Uterus (tissue), 4 donors: ENCODE measurements around the gene SPAG4. TPM values are rescaled to one million over a fixed set of nuclear protein-coding genes. Genes with fewer than 3 reads are reported as not detected.

Experiments
- DNase-seq, 2 donors: peaks; one replicate each; pipeline ENCODE4 v3.0.0-alpha.2; 2019 to 2020
- H3K27ac ChIP-seq, 2 donors: fragments of 200-600 bp; sonication (generic); 1 replicate in 1 of 2; 2 replicates in 1 of 2; pipeline ENCODE4 v1.5.1; 2016 to 2018
- H3K27me3 ChIP-seq, 2 donors: fragments of 200-600 bp; sonication (generic); one replicate each; pipeline ENCODE4 v1.5.1; 2018 to 2019; ENCODE audit warnings: control low read depth in 1 of 2
- H3K36me3 ChIP-seq, 2 donors: fragments of 200-600 bp; sonication (generic); one replicate each; pipeline ENCODE4 v1.5.1; 2019; ENCODE audit warnings: control low read depth in 1 of 2
- H3K4me1 ChIP-seq, 2 donors: fragments of 200-600 bp; sonication (generic); one replicate each; pipeline ENCODE4 v1.5.1; 2018 to 2019; ENCODE audit warnings: control low read depth in 1 of 2
- H3K4me3 ChIP-seq, 2 donors: fragments of 200-600 bp; sonication (generic); 1 replicate in 1 of 2; 2 replicates in 1 of 2; pipeline ENCODE4 v1.5.1; 2018 to 2019; ENCODE audit warnings: mild to moderate bottlenecking in 1 of 2
- H3K9me3 ChIP-seq, 2 donors: fragments of 200-600 bp; sonication (generic); one replicate each; pipeline ENCODE4 v1.5.1; 2019; ENCODE audit warnings: control low read depth in 1 of 2
- POLR2A ChIP-seq, 2 donors: fragments of 450-650 bp; IDR thresholded peaks; one replicate each; pipeline ENCODE4 v1.6.1; 2016; ENCODE audit warnings: antibody characterized with exemption in 2 of 2, mild to moderate bottlenecking in 1 of 2, moderate library complexity in 1 of 2
- intact Hi-C: fragments of 100-400 bp; cut with DNase I; formaldehyde crosslinking; loops from one replicate; pipeline ENCODE4 v1.15.1; 2023; ENCODE audit warnings: low total_unique reads
- total RNA-seq, 4 donors: library from RNA; depleted of rRNA in 3 of 4; stranded (reverse); fragments of >200 nt in 3 of 4; gene quantifications; one replicate each; pipeline versions ENCODE4 v1.1.0 to v1.2.4, GENCODE V29; 2014 to 2023
- TF ChIP-seq, protein P1 (sequence below), 4 experiments: fragments of 200-600 bp in 2 of 4; fragments of 450-650 bp in 2 of 4; sonication (generic) in 2 of 4; IDR thresholded peaks; one replicate each; pipeline ENCODE4 v1.5.1; 2016 to 2019; ENCODE audit warnings: antibody characterized with exemption in 4 of 4, mild to moderate bottlenecking in 2 of 4, moderate library complexity in 1 of 4
- donor health status: DM: yes; HTN: yes; CAD: no.

Gene SPAG4
- total RNA-seq, 4 donors from 2014 or later: 2.1 to 8.4 TPM; not detected in 2

DNA sequence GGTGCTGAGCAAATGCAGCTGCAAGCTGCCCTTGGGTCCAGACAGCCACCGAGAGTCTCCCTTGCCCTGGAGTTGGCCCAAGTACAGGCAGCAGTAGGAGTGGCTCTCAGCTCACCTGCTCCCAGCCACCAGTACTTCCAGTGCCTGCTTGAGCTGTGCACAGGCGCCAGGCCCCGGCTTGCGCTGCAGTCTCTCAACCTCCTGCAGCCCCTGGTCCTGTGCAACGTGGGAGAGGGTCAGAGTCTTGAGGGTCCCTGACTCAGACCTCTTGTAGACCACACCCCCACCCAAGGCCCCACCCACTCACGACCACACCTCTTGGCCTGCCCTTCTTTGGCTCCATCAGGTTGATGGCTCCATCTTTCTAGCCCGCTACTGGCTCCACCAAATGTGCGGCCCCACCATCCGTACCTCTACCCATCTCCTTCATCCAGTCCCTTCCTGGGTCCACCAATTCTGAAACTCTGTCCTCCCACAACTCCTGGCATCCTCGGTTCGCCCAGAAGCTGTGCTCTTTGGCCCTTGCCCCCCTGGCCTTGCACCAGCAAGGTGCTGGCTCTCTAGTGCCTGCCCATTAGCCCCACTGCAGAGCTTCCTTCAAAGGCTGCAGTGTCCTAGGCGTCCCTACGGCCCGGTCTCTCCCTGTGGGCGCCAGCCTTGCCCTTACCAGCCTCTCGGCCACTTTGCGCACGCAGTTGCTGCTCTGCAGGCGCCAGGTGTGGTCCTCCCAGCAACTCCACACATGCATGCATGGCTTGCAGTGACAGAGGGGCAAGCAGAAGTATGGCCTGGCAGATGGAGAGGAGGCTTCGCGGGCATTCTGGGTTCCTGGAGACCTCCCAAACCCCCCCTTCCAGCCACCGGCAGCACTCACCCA, 16.5 kb upstream of the SPAG4 start:
- Histone ChIP-seq H3K27ac (no peak overlapping the region), H3K36me3 (no peaks in the 10 kb centered on the region), H3K27me3 (peaks cover 0 to 5% of the 10 kb centered on the region in 2 donors), H3K4me3 (no peak overlapping the region), H3K9me3 (no peaks in the 10 kb centered on the region), H3K4me1 (peaks cover 0 to 14% of the 10 kb centered on the region in 2 donors)
- intact Hi-C loops: no loop called here
- no peak for TF ChIP-seq POLR2A (IDR thresholded peaks at IDR 0.05)
- TF ChIP-seq, protein P1, sequence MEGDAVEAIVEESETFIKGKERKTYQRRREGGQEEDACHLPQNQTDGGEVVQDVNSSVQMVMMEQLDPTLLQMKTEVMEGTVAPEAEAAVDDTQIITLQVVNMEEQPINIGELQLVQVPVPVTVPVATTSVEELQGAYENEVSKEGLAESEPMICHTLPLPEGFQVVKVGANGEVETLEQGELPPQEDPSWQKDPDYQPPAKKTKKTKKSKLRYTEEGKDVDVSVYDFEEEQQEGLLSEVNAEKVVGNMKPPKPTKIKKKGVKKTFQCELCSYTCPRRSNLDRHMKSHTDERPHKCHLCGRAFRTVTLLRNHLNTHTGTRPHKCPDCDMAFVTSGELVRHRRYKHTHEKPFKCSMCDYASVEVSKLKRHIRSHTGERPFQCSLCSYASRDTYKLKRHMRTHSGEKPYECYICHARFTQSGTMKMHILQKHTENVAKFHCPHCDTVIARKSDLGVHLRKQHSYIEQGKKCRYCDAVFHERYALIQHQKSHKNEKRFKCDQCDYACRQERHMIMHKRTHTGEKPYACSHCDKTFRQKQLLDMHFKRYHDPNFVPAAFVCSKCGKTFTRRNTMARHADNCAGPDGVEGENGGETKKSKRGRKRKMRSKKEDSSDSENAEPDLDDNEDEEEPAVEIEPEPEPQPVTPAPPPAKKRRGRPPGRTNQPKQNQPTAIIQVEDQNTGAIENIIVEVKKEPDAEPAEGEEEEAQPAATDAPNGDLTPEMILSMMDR (IDR thresholded peaks at IDR 0.05): no peak
- no peak for DNase-seq

DNA sequence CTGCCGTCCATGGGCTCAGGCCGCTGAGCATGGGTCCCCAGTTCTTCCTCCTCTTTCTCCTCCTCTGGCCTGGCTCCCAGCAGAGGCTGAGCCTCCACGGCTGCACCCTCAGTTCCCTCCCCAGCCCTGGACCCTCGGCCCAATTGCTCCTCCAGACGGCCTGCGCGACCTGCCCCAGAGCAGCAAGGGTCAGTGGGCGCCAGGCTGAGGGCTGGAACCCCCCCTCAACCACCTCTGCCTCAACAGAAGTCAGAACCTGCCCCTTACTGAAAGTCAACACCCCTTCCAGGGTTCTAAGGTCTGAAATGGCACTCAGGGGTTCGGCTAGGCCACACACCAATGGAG, 15.9 kb upstream of the SPAG4 start:
- intact Hi-C loops: no loop called here
- peaks cover 0 to 14% of the 10 kb centered on the region in 2 donors for H3K4me1 ChIP-seq
- TF ChIP-seq POLR2A (IDR thresholded peaks at IDR 0.05): no peak
- TF ChIP-seq, protein P1 (IDR thresholded peaks at IDR 0.05): no peak
- no peak overlapping the region for H3K4me3 ChIP-seq
- no peaks in the 10 kb centered on the region for H3K36me3 ChIP-seq
- H3K9me3 ChIP-seq: no peaks in the 10 kb centered on the region
- DNase-seq: no peak
- H3K27ac ChIP-seq: no peak overlapping the region
- peaks cover 0 to 5% of the 10 kb centered on the region in 2 donors for H3K27me3 ChIP-seq

DNA sequence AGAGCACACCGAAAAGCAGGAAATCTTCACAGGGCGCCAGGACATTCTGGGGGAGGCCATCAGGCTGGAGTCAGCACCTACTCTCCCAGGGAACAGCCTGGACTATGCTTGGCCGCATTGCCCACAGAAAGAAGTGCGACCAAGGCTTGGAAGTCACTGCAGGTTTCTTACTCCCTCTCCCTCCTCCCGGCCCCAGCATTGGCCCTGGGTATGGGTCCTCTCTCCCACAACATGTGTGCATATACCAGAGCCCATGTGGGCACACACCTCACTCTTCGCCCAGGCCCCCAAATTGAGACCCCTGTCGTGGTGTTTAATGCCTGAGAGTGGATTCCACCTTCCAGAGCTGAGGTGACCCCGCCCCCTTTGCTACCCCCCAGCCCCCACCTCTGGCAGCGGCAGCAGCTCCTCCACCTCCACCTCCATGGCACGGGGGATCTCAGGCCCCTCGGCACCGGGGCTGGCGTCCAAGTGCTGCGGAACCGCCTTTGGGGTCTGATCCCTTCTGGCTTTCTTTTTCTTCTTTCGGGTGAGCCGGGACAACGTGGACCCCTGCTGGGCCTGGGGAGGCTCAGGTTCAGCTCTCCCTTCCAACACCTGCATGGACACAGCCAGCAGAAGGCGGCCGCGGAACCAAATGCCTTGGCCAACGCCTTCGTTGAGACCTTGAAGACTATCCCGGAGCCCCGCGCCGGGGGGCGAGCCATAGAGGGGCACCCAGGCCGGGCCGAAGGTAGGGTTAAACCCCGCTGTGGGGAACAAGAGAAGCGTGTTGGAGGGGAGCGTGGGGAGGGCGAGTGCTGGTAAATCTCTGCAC, 15.2 kb upstream of the SPAG4 start:
- peaks cover 0 to 14% of the 10 kb centered on the region in 2 donors for H3K4me1 ChIP-seq
- TF ChIP-seq POLR2A (IDR thresholded peaks at IDR 0.05): no peak
- TF ChIP-seq, protein P1 (IDR thresholded peaks at IDR 0.05): no peak
- no peaks in the 10 kb centered on the region for H3K36me3 ChIP-seq
- no peak overlapping the region for H3K27ac ChIP-seq
- H3K9me3 ChIP-seq: no peaks in the 10 kb centered on the region
- peaks cover 0 to 5% of the 10 kb centered on the region in 2 donors for H3K27me3 ChIP-seq
- H3K4me3 ChIP-seq: peak overlapping the region; percentile 31 to 33
- no peak for DNase-seq
- intact Hi-C loops: no loop called here

DNA sequence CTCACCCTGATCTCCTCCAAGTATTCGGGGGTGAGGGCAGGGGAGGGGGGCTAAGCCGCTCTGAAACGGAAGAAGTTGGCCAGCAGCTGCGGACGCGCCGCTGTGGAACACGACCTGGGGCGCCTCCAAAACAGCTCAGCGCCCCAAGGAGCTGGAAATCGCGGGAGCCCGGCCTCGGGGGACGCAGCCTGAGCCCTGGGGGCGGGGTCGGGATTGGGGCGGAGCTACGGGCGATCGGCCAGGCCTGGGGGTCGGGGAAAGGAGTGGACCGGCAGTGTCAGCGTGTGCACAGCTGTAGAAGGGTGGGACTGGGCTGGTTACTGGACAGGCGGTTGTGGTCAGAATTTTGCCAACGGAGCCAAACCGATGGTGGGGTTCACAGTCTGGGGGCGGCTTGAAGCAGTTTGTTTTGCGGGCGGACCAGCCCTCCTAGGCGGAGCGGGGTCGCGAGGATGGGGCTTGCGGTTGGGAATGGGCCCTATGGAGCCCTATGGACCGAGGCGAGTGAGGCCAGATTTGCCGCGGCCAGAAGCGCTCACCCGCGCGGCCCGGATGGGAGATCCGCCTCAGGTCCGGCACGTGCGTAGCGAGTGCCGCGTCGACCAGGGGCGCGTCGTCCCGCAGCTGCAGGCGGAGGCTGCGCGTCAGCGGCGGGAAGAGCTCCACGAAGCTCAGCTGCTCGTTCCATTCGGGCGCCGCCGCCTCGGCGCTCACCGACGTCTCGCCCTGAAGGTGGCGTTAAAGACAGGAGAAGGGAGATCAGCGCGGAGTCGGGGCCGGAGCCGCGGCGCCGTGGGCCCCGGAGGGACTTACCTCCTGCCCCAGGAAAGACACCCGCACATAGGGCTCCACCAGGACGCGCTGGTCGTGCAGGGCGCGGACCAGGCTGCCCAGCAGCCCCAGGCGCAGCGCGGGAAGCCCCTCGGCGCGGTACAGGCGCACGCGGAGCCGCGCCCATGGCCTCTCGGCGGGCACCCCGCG, 14.3 kb upstream of the SPAG4 start:
- intact Hi-C loops: no loop called here
- Histone ChIP-seq H3K9me3 (no peaks in the 10 kb centered on the region), H3K36me3 (no peaks in the 10 kb centered on the region), H3K27ac (no peak overlapping the region), H3K4me1 (peaks cover 0 to 14% of the 10 kb centered on the region in 2 donors), H3K27me3 (peaks cover 0 to 5% of the 10 kb centered on the region in 2 donors), H3K4me3 (peak overlapping the region; percentile 31 to 33)
- TF ChIP-seq, protein P1 (IDR thresholded peaks at IDR 0.05): peak; percentile 49 to 55 (median 52)
- no peak for TF ChIP-seq POLR2A (IDR thresholded peaks at IDR 0.05)
- peak; percentile 71 to 79 for DNase-seq
